HepG2 (cell line): ENCODE measurements around the gene RPSA. TPM values are rescaled to one million over a fixed set of nuclear protein-coding genes. Genes with fewer than 3 reads are reported as not detected.

Experiments used
- ATAC-seq: fragments of 200-7000 bp; cut with Tn5 transposase; 3 replicates; pipeline ENCODE4 v1.9.1; 2020; ENCODE audit warnings: mild to moderate bottlenecking, moderate library complexity
- BruUV-seq: library from RNA; stranded (reverse); fragments of 400-500 nt; replicated peaks from 2 replicates; lab custom pipeline; 2021; lab: Mats Ljungman, UMichigan
- CTCF ChIA-PET: fragments of 300-600 bp; formaldehyde crosslinking; extraction: SDS; loops from one replicate; lab custom pipeline; 2021; ENCODE audit warnings: low total read pairs, inconsistent platforms, low intra/inter-chr PET ratio; lab: Yijun Ruan, JAX
- POLR2A ChIA-PET: fragments of 350-600 bp; sonication (Branson Sonifier 250); formaldehyde crosslinking; loops from one replicate; lab custom pipeline; 2020; ENCODE audit warnings: antibody characterized with exemption, inconsistent platforms; lab: Yijun Ruan, JAX
- DNase-seq: peaks from one replicate; pipeline ENCODE4 v3.0.0-alpha.2; 2015; ENCODE audit warnings: low spot score
- FAIRE-seq: peaks from 3 replicates; lab custom pipeline; 2011; peaks lifted over from hg19 to GRCh38; lab: Jason Lieb, UNC
- H2AFZ ChIP-seq: one replicate; pipeline ENCODE4 v1.6.1; 2011; ENCODE audit warnings: low read length, inconsistent platforms
- H3K27ac ChIP-seq: fragments of 300-600 bp; 3 replicates; pipeline ENCODE4 v1.8.0; 2011; ENCODE audit warnings: mixed run types, mild to moderate bottlenecking, mixed read lengths, low read length, inconsistent platforms; ENCODE audit not compliant: insufficient read depth; ENCODE audit errors: extremely low read length
- H3K27me3 ChIP-seq, 2 experiments: fragments of 200-600 bp in 1 of 2; 2 replicates in 1 of 2; 3 replicates in 1 of 2; pipeline versions ENCODE4 v1.6.0 to v1.8.0; 2011; ENCODE audit warnings: low read length in 2 of 2, mild to moderate bottlenecking in 2 of 2, moderate library complexity in 2 of 2, inconsistent platforms in 1 of 2; ENCODE audit not compliant: insufficient read depth in 2 of 2, control insufficient read depth in 1 of 2
- H3K36me3 ChIP-seq, 2 experiments: fragments of 200-600 bp in 1 of 2; replicated peaks in 1 of 2; 2 replicates in 1 of 2; 3 replicates in 1 of 2; pipeline versions ENCODE4 v1.5.1 to v1.8.0; 2011; ENCODE audit warnings: low read length in 2 of 2, inconsistent platforms in 1 of 2; ENCODE audit not compliant: insufficient read depth in 2 of 2, control insufficient read depth in 1 of 2
- H3K4me1 ChIP-seq: 2 replicates; pipeline ENCODE4 v1.5.1; 2012; ENCODE audit warnings: low read length, inconsistent platforms; ENCODE audit not compliant: insufficient read depth
- H3K4me2 ChIP-seq: 2 replicates; pipeline ENCODE4 v1.6.0; 2011; ENCODE audit warnings: low read depth, low read length, inconsistent platforms
- H3K4me3 ChIP-seq, 3 experiments: fragments of 200-600 bp in 1 of 3; sonication (generic), shearing (Covaris generic) in 1 of 3; replicated peaks in 1 of 3; 2 replicates each; pipeline ENCODE4 v1.5.1; 2011 to 2016; ENCODE audit warnings: low read length in 3 of 3, inconsistent platforms in 2 of 3, low read depth in 2 of 3, mild to moderate bottlenecking in 2 of 3, control low read depth in 1 of 3, mixed read lengths in 1 of 3; ENCODE audit not compliant: insufficient read depth in 1 of 3
- H3K79me2 ChIP-seq: one replicate; pipeline ENCODE4 v1.6.1; 2011; ENCODE audit warnings: low read length, inconsistent platforms; ENCODE audit not compliant: insufficient read depth
- H3K9ac ChIP-seq: 2 replicates; pipeline ENCODE4 v1.6.0; 2011; ENCODE audit warnings: mild to moderate bottlenecking, low read depth, low read length, inconsistent platforms; ENCODE audit not compliant: insufficient read depth
- H3K9me3 ChIP-seq: 2 replicates; pipeline ENCODE4 v1.5.1; 2012; ENCODE audit warnings: mild to moderate bottlenecking, low read length
- H4K20me1 ChIP-seq: 2 replicates; pipeline ENCODE4 v1.6.0; 2011; ENCODE audit warnings: inconsistent platforms, mild to moderate bottlenecking, low read length, moderate library complexity; ENCODE audit not compliant: insufficient read depth
- CBX2 ChIP-seq, 2 experiments: fragments of 200-600 bp in 1 of 2; sonication (generic); formaldehyde crosslinking in 1 of 2; IDR thresholded peaks; 2 replicates each; pipeline versions ENCODE4 v1.7.0 to v1.8.1; 2018 to 2022; ENCODE audit warnings: low read depth in 2 of 2, low read length in 1 of 2, mild to moderate bottlenecking in 1 of 2, missing genetic modification reagents in 1 of 2
- CBX5 ChIP-seq: sonication (generic); formaldehyde crosslinking; IDR thresholded peaks from 2 replicates; pipeline ENCODE4 v1.4.0; 2020; ENCODE audit warnings: missing genetic modification reagents, borderline replicate concordance
- EEA1 ChIP-seq: sonication (generic); formaldehyde crosslinking; IDR thresholded peaks from 2 replicates; pipeline ENCODE4 v1.5.1; 2020; ENCODE audit warnings: mild to moderate bottlenecking, missing genetic modification reagents, borderline replicate concordance
- KDM2A ChIP-seq: sonication (generic); formaldehyde crosslinking; IDR thresholded peaks from 2 replicates; pipeline ENCODE4 v1.4.0; 2020; ENCODE audit warnings: low read depth, missing genetic modification reagents, borderline replicate concordance
- NFIC ChIP-seq: IDR thresholded peaks from 2 replicates; pipeline ENCODE4 v1.6.1; 2012; ENCODE audit warnings: mild to moderate bottlenecking, low read length, inconsistent platforms
- PAF1 ChIP-seq: IDR thresholded peaks from 2 replicates; pipeline ENCODE4 v1.6.1; 2016; ENCODE audit warnings: missing genetic modification reagents, missing compliant biosample characterization
- PHB2 ChIP-seq: fragments of 450-650 bp; IDR thresholded peaks from 2 replicates; pipeline ENCODE4 v1.6.1; 2018; ENCODE audit not compliant: partially characterized antibody
- POLR2A ChIP-seq, 2 experiments: IDR thresholded peaks; 2 replicates each; pipeline ENCODE4 v1.6.1; 2011; ENCODE audit warnings: low read depth in 2 of 2, low read length in 2 of 2, mild to moderate bottlenecking in 1 of 2, moderate library complexity in 1 of 2; ENCODE audit not compliant: insufficient read depth in 1 of 2
- POLR2AphosphoS5 ChIP-seq: IDR thresholded peaks from 2 replicates; pipeline ENCODE4 v1.6.1; 2012; ENCODE audit warnings: low read depth, low read length
- POLR2G ChIP-seq: fragments of 200-400 bp; formaldehyde crosslinking; IDR thresholded peaks from 2 replicates; pipeline ENCODE4 v1.6.1; 2018; ENCODE audit warnings: mild to moderate bottlenecking, low read depth, low read length, moderate library complexity
- RBFOX2 ChIP-seq: fragments of 200-400 bp; formaldehyde crosslinking; IDR thresholded peaks from 2 replicates; pipeline ENCODE4 v1.6.1; 2017; ENCODE audit warnings: low read depth, mild to moderate bottlenecking, low read length
- RBM22 ChIP-seq: fragments of 200-400 bp; formaldehyde crosslinking; optimal IDR thresholded peaks from 2 replicates; pipeline ENCODE3; 2017; ENCODE audit warnings: mild to moderate bottlenecking, low read length, moderate library complexity
- SATB2 ChIP-seq: sonication (generic); formaldehyde crosslinking; IDR thresholded peaks from 2 replicates; pipeline ENCODE4 v1.5.0; 2020; ENCODE audit warnings: missing genetic modification reagents
- SSRP1 ChIP-seq: IDR thresholded peaks from 2 replicates; pipeline ENCODE4 v1.6.1; 2016; ENCODE audit warnings: control low read depth
- ZC3H4 ChIP-seq: sonication (generic); formaldehyde crosslinking; IDR thresholded peaks from 2 replicates; pipeline ENCODE4 v1.4.0; 2020; ENCODE audit warnings: missing genetic modification reagents, borderline replicate concordance
- ZNF556 ChIP-seq: sonication (generic); formaldehyde crosslinking; IDR thresholded peaks from 2 replicates; pipeline ENCODE4 v1.4.0; 2020; ENCODE audit warnings: mild to moderate bottlenecking, missing genetic modification reagents, borderline replicate concordance
- WGBS: methylation state at CpG from one replicate; pipeline ENCODE4 v1.1.6; 2017; ENCODE audit warnings: low lambda C conversion rate; 5-methylcytosine and 5-hydroxymethylcytosine counted together
- in situ Hi-C: cut with HindIII; loops from 2 replicates; pipeline ENCODE4 v1.10.0; 2017; ENCODE audit warnings: low pct_unique_long_range_greater_than_20kb; ENCODE audit not compliant: extremely low pct_ligation_motif_present
- intact Hi-C: fragments of 100-400 bp; cut with micrococcal nuclease; formaldehyde crosslinking; loops from one replicate; pipeline ENCODE4 v1.10.0; 2022; ENCODE audit not compliant: unreplicated experiment
- polyA plus RNA-seq, 8 experiments: library from polyadenylated mRNA; depleted of rRNA in 3 of 8; stranded (reverse) in 7 of 8; unstranded in 1 of 8; fragments of >200 nt; fragmentation: Illumina TruSeq in 4 of 8; extraction: Trizol in 4 of 8; gene quantifications; 2 replicates each; pipeline versions ENCODE4 v1.2.1 to v1.2.3, GENCODE V29; 2011 to 2016; ENCODE audit warnings: low read depth in 4 of 8, missing spikeins in 1 of 8, mixed read lengths in 1 of 8; ENCODE audit not compliant: insufficient read depth in 1 of 8
- total RNA-seq, 5 experiments: library from RNA; depleted of rRNA; stranded (reverse); fragments of >200 nt; fragmentation: Illumina TruSeq; extraction: Trizol; gene quantifications; 2 replicates each; pipeline ENCODE4 v1.2.3, GENCODE V29; 2016; ENCODE audit warnings: low read depth in 1 of 5

RPSA gene
- total and polyA plus RNA-seq, 2 of the 13 experiments (the other 11 are each of a cell fraction or from before 2014, with no cell fraction given), result 1,683 to 3,226 TPM

DNA sequence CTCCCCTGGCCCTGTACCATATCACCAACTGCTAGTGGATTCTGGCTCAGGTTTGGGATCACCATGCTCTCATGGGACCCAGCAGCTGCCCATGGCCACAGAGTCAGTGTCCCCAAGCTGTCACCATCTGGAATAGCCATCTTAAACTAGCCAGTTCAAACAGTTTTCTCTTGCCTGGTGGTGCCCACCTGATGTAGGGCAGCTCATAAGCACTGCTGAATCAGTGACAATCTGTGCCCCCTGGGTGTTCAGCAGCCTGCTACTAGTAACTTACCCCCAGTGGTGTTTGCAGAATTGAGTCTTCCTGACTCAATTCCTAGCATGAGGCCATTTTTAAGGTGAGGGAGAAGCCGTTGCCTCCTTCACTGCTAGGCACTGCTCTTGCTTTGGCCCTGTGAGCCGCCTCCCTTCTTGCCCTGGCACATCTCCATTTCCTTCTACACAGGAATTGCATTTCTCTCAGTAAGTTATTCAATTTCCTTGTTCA is 7.9 kb downstream of the RPSA start:
- intact Hi-C loops, result no loop called here
- Histone ChIP-seq H3K27ac (no peak overlapping the region), H3K79me2 (peaks cover 9% of the 10 kb centered on the region), H3K36me3 (peaks cover 7 to 45% of the 10 kb centered on the region in 2 experiments), H3K27me3 (no peaks in the 10 kb centered on the region), H3K9me3 (no peaks in the 10 kb centered on the region), H3K4me3 (no peak overlapping the region), H2AFZ (no peak overlapping the region), H3K9ac (no peak overlapping the region), H3K4me1 (peaks cover 17% of the 10 kb centered on the region), H3K4me2 (no peak overlapping the region), H4K20me1 (peaks cover 22% of the 10 kb centered on the region)
- peak; percentile 13 for ATAC-seq
- DNase-seq, result no peak
- TF ChIP-seq PAF1 (peak; percentile 21; the same call in 1 of the 2 replicates), ZNF556 (CRISPR knock-in tag) (no peak), RBFOX2 (peak; percentile 43; the same call in 1 of the 2 replicates), SATB2 (CRISPR knock-in tag) (no peak), NFIC (0 out of 2 replicates have a peak, but pooled peaks have one; percentile 17), SSRP1 (CRISPR knock-in tag) (peak; percentile 89; the same call in 1 of the 2 replicates), POLR2AphosphoS5 (peak; percentile 2; the same call in 1 of the 2 replicates), RBM22 (peak; percentile 75), CBX5 (no peak), EEA1 (CRISPR knock-in tag) (no peak), ZC3H4 (CRISPR knock-in tag) (peak; percentile 34; the same call in 1 of the 2 replicates), PHB2 (no peak), POLR2G (peak; percentile 61), POLR2A (IDR thresholded peaks at IDR 0.05; ENCODE audit: insufficient read depth in 1 of 2, low read depth in 2 of 2, low read length in 2 of 2) (peak; percentile 16 to 50; a peak in 3 of 4 replicates), CBX2 (IDR thresholded peaks at IDR 0.05; ENCODE audit: low read depth, low read length) (no peak), CBX2 (CRISPR knock-in tag; IDR thresholded peaks at IDR 0.05; ENCODE audit: low read depth) (no peak), KDM2A (CRISPR knock-in tag) (peak; percentile 64; the same call in 1 of the 2 replicates)
- CTCF ChIA-PET, result no interaction called here
- FAIRE-seq, result no peak
- POLR2A ChIA-PET, result interaction anchor here (1.2 kb wide), 1 partner anchor 8 kb away, joined by 5 read pairs; the partner anchor contains the start of gene RPSA
- WGBS, result 97% methylated on average over 2 of the region's 2 CpGs
- in situ Hi-C loops, result no loop called here
- BruUV-seq, result no TSS peak
